IMR-90 (cell line): ENCODE data around the gene SERP2. TPM values are rescaled to one million over a fixed set of nuclear protein-coding genes. Genes with fewer than 3 reads are reported as not detected.

ENCODE experiments used
- ATAC-seq: fragments of 200-7000 bp; cut with Tn5 transposase; 2 replicates; pipeline ENCODE4 v1.9.1; 2020; ENCODE audit warnings: low read depth, mild to moderate bottlenecking, moderate library complexity
- BruUV-seq: library from RNA; stranded (reverse); fragments of 400-500 nt; replicated peaks from 2 replicates; lab custom pipeline; 2021; lab: Mats Ljungman, UMichigan
- CTCF ChIA-PET: fragments of 300-600 bp; formaldehyde crosslinking; extraction: SDS; loops from one replicate; lab custom pipeline; 2021; ENCODE audit warnings: antibody characterized with exemption; lab: Yijun Ruan, JAX
- POLR2A ChIA-PET: fragments of 300-600 bp; sonication (Branson Sonifier 250); formaldehyde crosslinking; loops from one replicate; lab custom pipeline; 2022; ENCODE audit warnings: antibody characterized with exemption; ENCODE audit not compliant: unreplicated experiment; lab: Charles Lee
- DNase-seq: peaks from one replicate; pipeline ENCODE4 v3.0.0; 2013
- H2AFZ ChIP-seq: replicated peaks from 2 replicates; pipeline ENCODE3; 2013; ENCODE audit warnings: low read length, mild to moderate bottlenecking; ENCODE audit not compliant: poor library complexity
- H2AK5ac ChIP-seq: 2 replicates; pipeline ENCODE4 v1.6.1; 2013; ENCODE audit warnings: low read depth, low read length, inconsistent platforms
- H2AK9ac ChIP-seq: replicated peaks from 2 replicates; pipeline ENCODE3; 2013; ENCODE audit warnings: mild to moderate bottlenecking, low read depth, low read length, moderate library complexity; ENCODE audit not compliant: poor library complexity
- H2BK120ac ChIP-seq: 2 replicates; pipeline ENCODE4 v1.6.1; 2013; ENCODE audit warnings: low read depth, low read length, inconsistent platforms
- H2BK15ac ChIP-seq: 3 replicates; pipeline ENCODE4 v1.6.1; 2013; ENCODE audit warnings: low read depth, low read length, inconsistent platforms
- H2BK20ac ChIP-seq: 2 replicates; pipeline ENCODE4 v1.6.1; 2013; ENCODE audit warnings: low read depth, mild to moderate bottlenecking, inconsistent platforms, low read length, moderate library complexity
- H2BK5ac ChIP-seq: 2 replicates; pipeline ENCODE4 v1.6.1; 2013; ENCODE audit warnings: mild to moderate bottlenecking, low read depth, low read length, inconsistent platforms; ENCODE audit not compliant: poor library complexity, severe bottlenecking
- H3K14ac ChIP-seq: replicated peaks from 2 replicates; pipeline ENCODE4 v1.6.1; 2013; ENCODE audit warnings: low read depth, low read length, inconsistent platforms
- H3K18ac ChIP-seq: 2 replicates; pipeline ENCODE4 v1.6.1; 2013; ENCODE audit warnings: low read depth, low read length, control low read depth
- H3K23ac ChIP-seq: 2 replicates; pipeline ENCODE4 v1.6.1; 2013; ENCODE audit warnings: low read depth, low read length, inconsistent platforms
- H3K27ac ChIP-seq: 2 replicates; pipeline ENCODE4 v1.5.1; 2013; ENCODE audit warnings: mild to moderate bottlenecking, control low read depth, low read length; ENCODE audit not compliant: insufficient read depth
- H3K27me3 ChIP-seq: 2 replicates; pipeline ENCODE4 v1.6.1; 2013; ENCODE audit warnings: low read length; ENCODE audit not compliant: control insufficient read depth, insufficient read depth
- H3K36me3 ChIP-seq: 2 replicates; pipeline ENCODE4 v1.6.1; 2013; ENCODE audit warnings: low read length, mixed read lengths; ENCODE audit not compliant: control insufficient read depth, insufficient read depth
- H3K4ac ChIP-seq: 2 replicates; pipeline ENCODE4 v1.6.1; 2013; ENCODE audit warnings: low read depth, low read length, inconsistent platforms
- H3K4me1 ChIP-seq: 2 replicates; pipeline ENCODE4 v1.6.1; 2013; ENCODE audit warnings: low read length, mixed read lengths; ENCODE audit not compliant: control insufficient read depth, insufficient read depth
- H3K4me2 ChIP-seq: 2 replicates; pipeline ENCODE4 v1.6.1; 2013; ENCODE audit warnings: low read depth, mild to moderate bottlenecking, control low read depth, low read length, moderate library complexity
- H3K4me3 ChIP-seq: 2 replicates; pipeline ENCODE4 v1.5.1; 2013; ENCODE audit warnings: low read depth, mild to moderate bottlenecking, control low read depth, low read length, moderate library complexity; ENCODE audit not compliant: insufficient read depth
- H3K56ac ChIP-seq: 2 replicates; pipeline ENCODE4 v1.6.1; 2013; ENCODE audit warnings: low read length, inconsistent platforms; ENCODE audit not compliant: insufficient read depth; ENCODE audit errors: extremely low read depth
- H3K79me1 ChIP-seq, 2 experiments: 2 replicates each; pipeline ENCODE4 v1.6.1; 2013; ENCODE audit warnings: low read length in 2 of 2, inconsistent platforms in 1 of 2, low read depth in 1 of 2
- H3K9ac ChIP-seq: 2 replicates; pipeline ENCODE4 v1.6.1; 2013; ENCODE audit warnings: low read depth, low read length, control low read depth
- H3K9me1 ChIP-seq: 2 replicates; pipeline ENCODE4 v1.6.1; 2013; ENCODE audit warnings: low read length, inconsistent platforms; ENCODE audit not compliant: insufficient read depth
- H3K9me3 ChIP-seq: 2 replicates; pipeline ENCODE4 v1.6.1; 2013; ENCODE audit warnings: low read length; ENCODE audit not compliant: control insufficient read depth, insufficient read depth
- H4K20me1 ChIP-seq: 2 replicates; pipeline ENCODE4 v1.6.1; 2013; ENCODE audit warnings: low read length, inconsistent platforms; ENCODE audit not compliant: insufficient read depth
- H4K5ac ChIP-seq: 2 replicates; pipeline ENCODE4 v1.6.1; 2013; ENCODE audit warnings: mild to moderate bottlenecking, low read depth, low read length, control low read depth
- H4K8ac ChIP-seq, 2 experiments: 2 replicates each; pipeline ENCODE4 v1.6.1; 2013; ENCODE audit warnings: low read depth in 2 of 2, low read length in 2 of 2, control low read depth in 1 of 2, inconsistent platforms in 1 of 2
- H4K91ac ChIP-seq: 2 replicates; pipeline ENCODE4 v1.6.1; 2013; ENCODE audit warnings: low read depth, low read length, inconsistent platforms; ENCODE audit not compliant: insufficient read depth
- BHLHE40 ChIP-seq: fragments of 150-350 bp; IDR thresholded peaks from 2 replicates; pipeline ENCODE4 v1.6.1; 2016; ENCODE audit warnings: mild to moderate bottlenecking, low read depth, low read length
- CEBPB ChIP-seq: IDR thresholded peaks from 2 replicates; pipeline ENCODE4 v1.6.1; 2012; ENCODE audit warnings: low read depth, low read length, improper control_type of control experiment
- CHD1 ChIP-seq: IDR thresholded peaks from 2 replicates; pipeline ENCODE4 v1.6.1; 2012; ENCODE audit warnings: low read depth, low read length, improper control_type of control experiment
- MAZ ChIP-seq: IDR thresholded peaks from 2 replicates; pipeline ENCODE4 v1.6.1; 2012; ENCODE audit warnings: low read depth, mild to moderate bottlenecking, low read length, improper control_type of control experiment, moderate library complexity, borderline replicate concordance
- MXI1 ChIP-seq: IDR thresholded peaks from 2 replicates; pipeline ENCODE4 v1.6.1; 2012; ENCODE audit warnings: low read depth, mild to moderate bottlenecking, low read length, moderate library complexity, borderline replicate concordance
- NFE2L2 ChIP-seq: fragments of 150-350 bp; IDR thresholded peaks from 2 replicates; pipeline ENCODE4 v1.6.1; 2016; ENCODE audit warnings: low read depth, mild to moderate bottlenecking, low read length
- POLR2A ChIP-seq: IDR thresholded peaks from 2 replicates; pipeline ENCODE4 v1.6.1; 2012; ENCODE audit warnings: mild to moderate bottlenecking, low read depth, low read length
- RFX5 ChIP-seq: IDR thresholded peaks from 2 replicates; pipeline ENCODE4 v1.8.0; 2012; ENCODE audit warnings: low read depth, mild to moderate bottlenecking, low read length, moderate library complexity
- whole genome bisulfite sequencing, 2 experiments: methylation state at CpG; one replicate each; pipeline versions ENCODE4 v1.1.5 to v1.1.7; 2013; ENCODE audit warnings: missing lambda C conversion rate in 2 of 2; ENCODE audit not compliant: insufficient read length in 1 of 2; ENCODE audit errors: extremely low coverage in 2 of 2; 5-methylcytosine and 5-hydroxymethylcytosine counted together
- dilution Hi-C: fragments of 300-500 bp; cut with HindIII; formaldehyde crosslinking; loops from one replicate; pipeline ENCODE4 v1.14.3; 2018; ENCODE audit warnings: low sequenced_read_pairs; ENCODE audit not compliant: unreplicated experiment
- in situ Hi-C: fragments of 300-500 bp; cut with MboI; formaldehyde crosslinking; loops from 3 replicates; pipeline ENCODE4 v1.14.3; 2019; ENCODE audit warnings: low sequenced_read_pairs, inconsistent platforms, mixed read lengths
- intact Hi-C: fragments of 100-400 bp; cut with micrococcal nuclease; formaldehyde crosslinking; loops from 2 replicates; pipeline ENCODE4 v1.10.0; 2022
- polyA plus RNA-seq, 3 experiments: library from polyadenylated mRNA; depleted of rRNA; stranded (reverse); fragments of >200 nt; gene quantifications; 2 replicates each; pipeline ENCODE4 v1.2.3, GENCODE V29; 2012; ENCODE audit warnings: low replicate concordance in 1 of 3
- total RNA-seq: library from RNA; depleted of rRNA; stranded (reverse); fragments of >200 nt; gene quantifications from 2 replicates; pipeline ENCODE4 v1.2.3, GENCODE V29; 2012
- TF ChIP-seq, protein P1 (sequence below): conservative IDR thresholded peaks from 2 replicates; pipeline ENCODE4 v1.5.1; 2012; ENCODE audit warnings: mild to moderate bottlenecking, low read depth, low read length, improper control_type of control experiment
- TF ChIP-seq, protein P2 (sequence below): fragments of 150-350 bp; IDR thresholded peaks from 2 replicates; pipeline ENCODE4 v1.6.1; 2016; ENCODE audit warnings: low read depth, mild to moderate bottlenecking, low read length, moderate library complexity, borderline replicate concordance

The SERP2 gene
- total and polyA plus RNA-seq, 2 of the 4 experiments (the other 2 are of a cell fraction) = 0.54 to 1.4 TPM

DNA sequence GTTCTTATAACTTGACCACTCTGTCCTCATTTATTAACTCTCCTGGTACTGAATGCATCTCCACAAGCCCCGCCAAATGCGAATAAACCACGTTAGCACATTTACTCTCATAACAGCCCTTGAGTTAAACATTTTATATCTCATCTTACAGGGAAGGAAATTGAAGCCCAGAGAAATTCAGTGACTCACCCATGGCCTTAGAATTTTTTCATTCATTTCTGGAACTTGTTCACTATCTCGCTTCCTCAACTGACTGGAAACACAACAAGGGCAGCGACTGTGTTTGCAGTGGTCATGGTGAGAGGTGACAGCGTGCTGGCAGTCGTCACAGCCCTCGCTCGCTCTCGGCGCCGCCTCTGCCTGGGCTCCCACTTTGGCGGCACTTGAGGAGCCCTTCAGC, 39.5 kb downstream of the SERP2 start:
- DNase-seq (peak; percentile 53), ATAC-seq (peak; percentile 61)
- dilution Hi-C loops = no loop called here
- intact Hi-C loops = no loop called here
- H3K23ac ChIP-seq = no peak overlapping the region
- no peak overlapping the region for H3K14ac ChIP-seq
- CTCF ChIA-PET = no interaction called here
- no peak overlapping the region for H3K18ac ChIP-seq
- no peak overlapping the region for H3K56ac ChIP-seq
- H2AFZ ChIP-seq = no peak overlapping the region
- H3K9me3 ChIP-seq = no peaks in the 10 kb centered on the region; the same call in 1 of the 2 replicates
- H3K36me3 ChIP-seq = no peaks in the 10 kb centered on the region
- H3K4ac ChIP-seq = no peak overlapping the region
- H4K20me1 ChIP-seq = no peaks in the 10 kb centered on the region
- peaks cover 5% of the 10 kb centered on the region for H3K27me3 ChIP-seq
- BruUV-seq = no TSS peak
- no peak overlapping the region for H4K91ac ChIP-seq
- H3K4me2 ChIP-seq = no peak overlapping the region
- no peak overlapping the region for H4K5ac ChIP-seq
- H2BK120ac ChIP-seq = no peak overlapping the region
- no peak overlapping the region for H2BK20ac ChIP-seq
- H3K27ac ChIP-seq = no peak overlapping the region
- H2AK5ac ChIP-seq = no peak overlapping the region
- POLR2A ChIA-PET = no interaction called here
- no peak overlapping the region for H2AK9ac ChIP-seq
- H2BK15ac ChIP-seq = no peak overlapping the region
- in situ Hi-C loops = no loop called here
- no peak overlapping the region for H2BK5ac ChIP-seq
- peaks cover 7% of the 10 kb centered on the region for H3K4me1 ChIP-seq
- 77% methylated on average over 3 of the region's 13 CpGs; no CpG with 5 or more reads in 1 of the 2 experiments for WGBS, 2 experiments
- no peak for TF ChIP-seq NFE2L2
- TF ChIP-seq BHLHE40 = no peak
- no peak for TF ChIP-seq MXI1
- TF ChIP-seq, protein P1, sequence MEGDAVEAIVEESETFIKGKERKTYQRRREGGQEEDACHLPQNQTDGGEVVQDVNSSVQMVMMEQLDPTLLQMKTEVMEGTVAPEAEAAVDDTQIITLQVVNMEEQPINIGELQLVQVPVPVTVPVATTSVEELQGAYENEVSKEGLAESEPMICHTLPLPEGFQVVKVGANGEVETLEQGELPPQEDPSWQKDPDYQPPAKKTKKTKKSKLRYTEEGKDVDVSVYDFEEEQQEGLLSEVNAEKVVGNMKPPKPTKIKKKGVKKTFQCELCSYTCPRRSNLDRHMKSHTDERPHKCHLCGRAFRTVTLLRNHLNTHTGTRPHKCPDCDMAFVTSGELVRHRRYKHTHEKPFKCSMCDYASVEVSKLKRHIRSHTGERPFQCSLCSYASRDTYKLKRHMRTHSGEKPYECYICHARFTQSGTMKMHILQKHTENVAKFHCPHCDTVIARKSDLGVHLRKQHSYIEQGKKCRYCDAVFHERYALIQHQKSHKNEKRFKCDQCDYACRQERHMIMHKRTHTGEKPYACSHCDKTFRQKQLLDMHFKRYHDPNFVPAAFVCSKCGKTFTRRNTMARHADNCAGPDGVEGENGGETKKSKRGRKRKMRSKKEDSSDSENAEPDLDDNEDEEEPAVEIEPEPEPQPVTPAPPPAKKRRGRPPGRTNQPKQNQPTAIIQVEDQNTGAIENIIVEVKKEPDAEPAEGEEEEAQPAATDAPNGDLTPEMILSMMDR = no peak
- TF ChIP-seq POLR2A = no peak
- no peak for TF ChIP-seq CEBPB
- no peak for TF ChIP-seq CHD1
- no peak for TF ChIP-seq RFX5
- TF ChIP-seq, protein P2, sequence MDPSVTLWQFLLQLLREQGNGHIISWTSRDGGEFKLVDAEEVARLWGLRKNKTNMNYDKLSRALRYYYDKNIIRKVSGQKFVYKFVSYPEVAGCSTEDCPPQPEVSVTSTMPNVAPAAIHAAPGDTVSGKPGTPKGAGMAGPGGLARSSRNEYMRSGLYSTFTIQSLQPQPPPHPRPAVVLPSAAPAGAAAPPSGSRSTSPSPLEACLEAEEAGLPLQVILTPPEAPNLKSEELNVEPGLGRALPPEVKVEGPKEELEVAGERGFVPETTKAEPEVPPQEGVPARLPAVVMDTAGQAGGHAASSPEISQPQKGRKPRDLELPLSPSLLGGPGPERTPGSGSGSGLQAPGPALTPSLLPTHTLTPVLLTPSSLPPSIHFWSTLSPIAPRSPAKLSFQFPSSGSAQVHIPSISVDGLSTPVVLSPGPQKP = no peak
- TF ChIP-seq MAZ = no peak
- no peaks in the 10 kb centered on the region for H3K9me1 ChIP-seq
- no peak overlapping the region for H3K4me3 ChIP-seq
- H4K8ac ChIP-seq = no peak overlapping the region
- no peaks in the 10 kb centered on the region for H3K79me1 ChIP-seq
- no peak overlapping the region for H3K9ac ChIP-seq
